LoVo (cell line): ENCODE results near the gene ALOX12.
A peak's percentile ranks its signal among the peaks of the same experiment; 100 is the strongest.
"Not testable (repeated sequence)": the region's sequence is repeated elsewhere in the genome, so short reads cannot be mapped to it uniquely, and the experiment has no call there.

Experiments used
- DNase-seq: peaks from one replicate; pipeline ENCODE4 v3.0.0-alpha.2; 2016; ENCODE audit warnings: low spot score

The ALOX12 gene

GRCh38 chr17:6995500-6996255 is at the start of gene ALOX12:
Gene ALOX12, plus strand, starts transcription at chr17:6996049. Its CDS starts 69 bp downstream, at chr17:6996118.
- DNase-seq, result no peak

- DNase-seq, result no peak
Observed at GRCh38 chr17:6947745-6948144, 48.1 kb upstream of the ALOX12 start.

GRCh38 chr17:6948562-6948961 is 47.3 kb upstream of the ALOX12 start:
- no peak for DNase-seq

GRCh38 chr17:6948976-6949375 is 46.9 kb upstream of the ALOX12 start:
- DNase-seq, result no peak

- DNase-seq, result not testable (repeated sequence)
Observed at GRCh38 chr17:6950938-6951337, 44.9 kb upstream of the ALOX12 start.

- DNase-seq, result no peak
Observed at GRCh38 chr17:6953689-6954088, 42.2 kb upstream of the ALOX12 start.

GRCh38 chr17:6959700-6960099 is 36.1 kb upstream of the ALOX12 start:
- DNase-seq, result no peak

- peak; percentile 38 for DNase-seq
Observed at GRCh38 chr17:6969323-6969726, 26.5 kb upstream of the ALOX12 start.

- DNase-seq, result no peak
Observed at GRCh38 chr17:6970992-6971391, 24.9 kb upstream of the ALOX12 start.

- DNase-seq, result not testable (repeated sequence)
Observed at GRCh38 chr17:6979440-6979839, 16.4 kb upstream of the ALOX12 start.

GRCh38 chr17:6981426-6981825 is 14.4 kb upstream of the ALOX12 start:
- no peak for DNase-seq

- no peak for DNase-seq
Observed at GRCh38 chr17:6985266-6985665, 10.6 kb upstream of the ALOX12 start.

- no peak for DNase-seq
Observed at GRCh38 chr17:6986676-6987075, 9.2 kb upstream of the ALOX12 start.

GRCh38 chr17:6989779-6990178 is 6.1 kb upstream of the ALOX12 start:
- no peak for DNase-seq

- DNase-seq, result not testable (repeated sequence)
Observed at GRCh38 chr17:6993613-6994056, 2.2 kb upstream of the ALOX12 start.

GRCh38 chr17:6994118-6994598 is 1.7 kb upstream of the ALOX12 start:
- DNase-seq, result no peak

GRCh38 chr17:6994666-6995256 is 1.1 kb upstream of the ALOX12 start:
- no peak for DNase-seq

- DNase-seq, result no peak
Observed at GRCh38 chr17:6996256-6997011, 585 bp downstream of the ALOX12 start.

- no peak for DNase-seq
Observed at GRCh38 chr17:6997171-6997570, 1.3 kb downstream of the ALOX12 start.

- DNase-seq, result no peak
Observed at GRCh38 chr17:6998855-6999508, 3.1 kb downstream of the ALOX12 start.

- DNase-seq, result no peak
Observed at GRCh38 chr17:7001318-7001961, 5.6 kb downstream of the ALOX12 start.
